Mesenchymal stem cell (in vitro differentiated cells and primary cell): Measurements from ENCODE around the gene TP53BP2.

Experiments used
- DNase-seq: peaks from one replicate; pipeline ENCODE4 v3.0.0-alpha.2; 2013
- H2AFZ ChIP-seq: one replicate; pipeline ENCODE4 v1.6.1; 2013; ENCODE audit warnings: low read depth, mild to moderate bottlenecking, control low read depth, inconsistent platforms, low read length, moderate library complexity
- H2AK5ac ChIP-seq: 2 replicates; pipeline ENCODE4 v1.6.1; 2013; ENCODE audit warnings: low read length, moderate library complexity, mild to moderate bottlenecking, inconsistent platforms; ENCODE audit not compliant: severe bottlenecking
- H2BK120ac ChIP-seq: one replicate; pipeline ENCODE4 v1.6.1; 2013; ENCODE audit warnings: low read depth, mild to moderate bottlenecking, inconsistent platforms, low read length, moderate library complexity
- H2BK12ac ChIP-seq, 2 experiments: one replicate each; pipeline ENCODE4 v1.6.1; 2013; ENCODE audit warnings: inconsistent platforms in 2 of 2, low read length in 2 of 2, mild to moderate bottlenecking in 2 of 2, moderate library complexity in 2 of 2, control low read depth in 1 of 2
- H2BK15ac ChIP-seq: one replicate; pipeline ENCODE4 v1.6.1; 2013; ENCODE audit warnings: mild to moderate bottlenecking, low read depth, inconsistent platforms; ENCODE audit not compliant: poor library complexity, severe bottlenecking
- H2BK5ac ChIP-seq: 2 replicates; pipeline ENCODE4 v1.6.1; 2013; ENCODE audit warnings: low read depth, mild to moderate bottlenecking, low read length, control low read depth, inconsistent platforms; ENCODE audit not compliant: poor library complexity, severe bottlenecking
- H3K14ac ChIP-seq, 2 experiments: one replicate each; pipeline ENCODE4 v1.6.1; 2013; ENCODE audit warnings: inconsistent platforms in 2 of 2, low read length in 2 of 2, control low read depth in 1 of 2, mild to moderate bottlenecking in 1 of 2, moderate library complexity in 1 of 2
- H3K18ac ChIP-seq, 2 experiments: one replicate each; pipeline ENCODE4 v1.6.1; 2013; ENCODE audit warnings: inconsistent platforms in 2 of 2, low read length in 2 of 2, control low read depth in 1 of 2, low read depth in 1 of 2, mild to moderate bottlenecking in 1 of 2
- H3K23ac ChIP-seq, 2 experiments: one replicate each; pipeline ENCODE4 v1.6.1; 2013; ENCODE audit warnings: inconsistent platforms in 2 of 2, low read length in 2 of 2, mild to moderate bottlenecking in 2 of 2, moderate library complexity in 2 of 2, control low read depth in 1 of 2
- H3K27ac ChIP-seq: 2 replicates; pipeline ENCODE4 v1.5.1; 2013; ENCODE audit warnings: mild to moderate bottlenecking, moderate library complexity, low read length, control low read depth, inconsistent platforms; ENCODE audit not compliant: poor library complexity, severe bottlenecking
- H3K27me3 ChIP-seq, 2 experiments: 2 replicates each; pipeline versions ENCODE4 v1.6.1 to v1.7.0; 2013; ENCODE audit warnings: low read length in 2 of 2, mild to moderate bottlenecking in 2 of 2, moderate library complexity in 2 of 2, control low read depth in 1 of 2, inconsistent platforms in 1 of 2; ENCODE audit not compliant: control insufficient read depth in 1 of 2, insufficient read depth in 1 of 2
- H3K36me3 ChIP-seq, 2 experiments: 2 replicates each; pipeline versions ENCODE4 v1.6.1 to v1.7.0; 2013; ENCODE audit warnings: low read length in 2 of 2, control low read depth in 1 of 2, inconsistent platforms in 1 of 2, low read depth in 1 of 2, mild to moderate bottlenecking in 1 of 2; ENCODE audit not compliant: insufficient read depth in 2 of 2, control insufficient read depth in 1 of 2
- H3K4ac ChIP-seq, 2 experiments: one replicate each; pipeline ENCODE4 v1.6.1; 2013; ENCODE audit warnings: inconsistent platforms in 2 of 2, low read length in 2 of 2, mild to moderate bottlenecking in 2 of 2, moderate library complexity in 2 of 2, control low read depth in 1 of 2, low read depth in 1 of 2
- H3K4me1 ChIP-seq: 2 replicates; pipeline ENCODE4 v1.6.1; 2013; ENCODE audit warnings: low read depth, low read length, control low read depth; ENCODE audit not compliant: control insufficient read depth, insufficient read depth
- H3K4me2 ChIP-seq: 2 replicates; pipeline ENCODE4 v1.6.1; 2013; ENCODE audit warnings: low read length, mild to moderate bottlenecking, inconsistent platforms; ENCODE audit not compliant: poor library complexity, severe bottlenecking
- H3K4me3 ChIP-seq, 2 experiments: 2 replicates each; pipeline versions ENCODE4 v1.5.1 to v1.7.0; 2013; ENCODE audit warnings: low read length in 2 of 2, mild to moderate bottlenecking in 2 of 2, control low read depth in 1 of 2, low read depth in 1 of 2; ENCODE audit not compliant: insufficient read depth in 1 of 2
- H3K79me1 ChIP-seq: replicated peaks from 2 replicates; pipeline ENCODE4 v1.6.1; 2013; ENCODE audit warnings: mild to moderate bottlenecking, control low read depth, low read length, inconsistent platforms; ENCODE audit not compliant: poor library complexity, severe bottlenecking
- H3K9ac ChIP-seq: 2 replicates; pipeline ENCODE4 v1.7.0; 2013; ENCODE audit warnings: mild to moderate bottlenecking, low read length, moderate library complexity
- H3K9me3 ChIP-seq: 2 replicates; pipeline ENCODE4 v1.7.0; 2013; ENCODE audit warnings: mild to moderate bottlenecking, low read length; ENCODE audit not compliant: control insufficient read depth
- H4K8ac ChIP-seq: one replicate; pipeline ENCODE4 v1.6.1; 2013; ENCODE audit warnings: inconsistent platforms, mild to moderate bottlenecking, low read length, moderate library complexity
- H4K91ac ChIP-seq: one replicate; pipeline ENCODE4 v1.6.1; 2013; ENCODE audit warnings: mild to moderate bottlenecking, low read length, inconsistent platforms
- WGBS: methylation state at CpG from one replicate; pipeline ENCODE4 v1.1.7; 2013; ENCODE audit warnings: mixed read lengths; 5-methylcytosine and 5-hydroxymethylcytosine counted together

Gene TP53BP2

GRCh38 chr1:223876590-223876989 lies 30.8 kb upstream of the TP53BP2 start:
- Histone ChIP-seq H2AFZ (no peak overlapping the region), H3K79me1 (no peaks in the 10 kb centered on the region), H3K14ac (no peak overlapping the region), H3K27ac (no peak overlapping the region), H2AK5ac (no peak overlapping the region), H2BK5ac (no peak overlapping the region), H3K9ac (no peak overlapping the region), H2BK120ac (no peak overlapping the region), H4K8ac (no peak overlapping the region), H3K4ac (no peak overlapping the region), H3K36me3 (no peaks in the 10 kb centered on the region), H3K23ac (no peak overlapping the region), H2BK15ac (no peak overlapping the region), H3K4me3 (no peak overlapping the region), H3K4me2 (no peak overlapping the region), H3K27me3 (no peaks in the 10 kb centered on the region), H4K91ac (no peak overlapping the region), H3K18ac (no peak overlapping the region), H2BK12ac (no peak overlapping the region), H3K4me1 (no peaks in the 10 kb centered on the region), H3K9me3 (no peaks in the 10 kb centered on the region)
- no peak for DNase-seq
- 50% methylated on average over 2 of the region's 6 CpGs for WGBS

- no peak overlapping the region for H3K23ac ChIP-seq
- H3K18ac ChIP-seq: no peak overlapping the region
- H2AFZ ChIP-seq: no peak overlapping the region
- no peak overlapping the region for H3K4me2 ChIP-seq
- no peaks in the 10 kb centered on the region for H3K79me1 ChIP-seq
- no peak overlapping the region for H3K14ac ChIP-seq
- WGBS: 93% methylated on average over 5 of the region's 5 CpGs
- no peak overlapping the region for H4K8ac ChIP-seq
- H3K9me3 ChIP-seq: no peaks in the 10 kb centered on the region
- H3K4me3 ChIP-seq: no peak overlapping the region
- no peak overlapping the region for H3K9ac ChIP-seq
- H2BK15ac ChIP-seq: no peak overlapping the region
- H3K4ac ChIP-seq: no peak overlapping the region
- H2BK12ac ChIP-seq: no peak overlapping the region
- no peak overlapping the region for H3K27ac ChIP-seq
- H2AK5ac ChIP-seq: no peak overlapping the region
- no peaks in the 10 kb centered on the region for H3K4me1 ChIP-seq
- H4K91ac ChIP-seq: no peak overlapping the region
- no peak overlapping the region for H2BK5ac ChIP-seq
- no peaks in the 10 kb centered on the region for H3K36me3 ChIP-seq
- no peak overlapping the region for H2BK120ac ChIP-seq
- no peak for DNase-seq
- peaks cover 0 to 10% of the 10 kb centered on the region in 2 experiments for H3K27me3 ChIP-seq
Measured at GRCh38 chr1:223873044-223873443, 27.3 kb upstream of the TP53BP2 start.

GRCh38 chr1:223872308-223872901 lies 26.7 kb upstream of the TP53BP2 start:
- WGBS: 82% methylated on average over 5 of the region's 5 CpGs

GRCh38 chr1:223870617-223871574 lies 25.1 kb upstream of the TP53BP2 start:
- DNase-seq: no peak
- Histone ChIP-seq H3K27me3 (peaks cover 0 to 10% of the 10 kb centered on the region in 2 experiments), H2AK5ac (no peak overlapping the region), H2BK12ac (no peak overlapping the region), H3K9ac (no peak overlapping the region), H3K4me2 (no peak overlapping the region), H2AFZ (no peak overlapping the region), H4K91ac (no peak overlapping the region), H3K4me3 (no peak overlapping the region), H3K79me1 (no peaks in the 10 kb centered on the region), H3K4me1 (no peaks in the 10 kb centered on the region), H4K8ac (no peak overlapping the region), H2BK15ac (no peak overlapping the region), H2BK5ac (no peak overlapping the region), H3K4ac (no peak overlapping the region), H3K18ac (no peak overlapping the region), H3K14ac (peak overlapping the region in 1 of 2 experiments; percentile 11), H3K36me3 (no peaks in the 10 kb centered on the region), H3K9me3 (no peaks in the 10 kb centered on the region), H3K23ac (no peak overlapping the region), H3K27ac (no peak overlapping the region), H2BK120ac (no peak overlapping the region)
- WGBS: 61% methylated on average over 14 of the region's 14 CpGs

More at GRCh38 chr1:223872308-223872901, 26.7 kb upstream of the TP53BP2 start:
- Histone ChIP-seq H3K27ac (no peak overlapping the region), H3K18ac (no peak overlapping the region), H3K4me3 (no peak overlapping the region), H3K4me2 (no peak overlapping the region), H3K79me1 (no peaks in the 10 kb centered on the region), H3K9me3 (no peaks in the 10 kb centered on the region), H4K91ac (no peak overlapping the region), H3K4me1 (no peaks in the 10 kb centered on the region), H3K27me3 (peaks cover 0 to 10% of the 10 kb centered on the region in 2 experiments), H3K4ac (no peak overlapping the region), H3K14ac (no peak overlapping the region), H4K8ac (no peak overlapping the region), H2AK5ac (no peak overlapping the region), H3K23ac (no peak overlapping the region), H2BK120ac (no peak overlapping the region), H2BK15ac (no peak overlapping the region), H2AFZ (no peak overlapping the region), H2BK5ac (no peak overlapping the region), H2BK12ac (no peak overlapping the region), H3K9ac (no peak overlapping the region), H3K36me3 (no peaks in the 10 kb centered on the region)
- DNase-seq: no peak
